Stimulated activated CD4-positive, alpha-beta T cell treated with anti-CD3 and anti-CD28 coated beads, Interleukin-1b, Interleukin-23, amount 100 ng/mL, for 48 hours (primary cell): ENCODE data around the gene HNRNPUL2.
A peak's percentile ranks its signal among the peaks of the same experiment; 100 is the strongest.
"Not testable (repeated sequence)": the region's sequence is repeated elsewhere in the genome, so short reads cannot be mapped to it uniquely, and the experiment has no call there.

Experiments
- DNase-seq: peaks from one replicate; pipeline ENCODE4 v3.0.0-alpha.2; 2020

HNRNPUL2 gene

DNA sequence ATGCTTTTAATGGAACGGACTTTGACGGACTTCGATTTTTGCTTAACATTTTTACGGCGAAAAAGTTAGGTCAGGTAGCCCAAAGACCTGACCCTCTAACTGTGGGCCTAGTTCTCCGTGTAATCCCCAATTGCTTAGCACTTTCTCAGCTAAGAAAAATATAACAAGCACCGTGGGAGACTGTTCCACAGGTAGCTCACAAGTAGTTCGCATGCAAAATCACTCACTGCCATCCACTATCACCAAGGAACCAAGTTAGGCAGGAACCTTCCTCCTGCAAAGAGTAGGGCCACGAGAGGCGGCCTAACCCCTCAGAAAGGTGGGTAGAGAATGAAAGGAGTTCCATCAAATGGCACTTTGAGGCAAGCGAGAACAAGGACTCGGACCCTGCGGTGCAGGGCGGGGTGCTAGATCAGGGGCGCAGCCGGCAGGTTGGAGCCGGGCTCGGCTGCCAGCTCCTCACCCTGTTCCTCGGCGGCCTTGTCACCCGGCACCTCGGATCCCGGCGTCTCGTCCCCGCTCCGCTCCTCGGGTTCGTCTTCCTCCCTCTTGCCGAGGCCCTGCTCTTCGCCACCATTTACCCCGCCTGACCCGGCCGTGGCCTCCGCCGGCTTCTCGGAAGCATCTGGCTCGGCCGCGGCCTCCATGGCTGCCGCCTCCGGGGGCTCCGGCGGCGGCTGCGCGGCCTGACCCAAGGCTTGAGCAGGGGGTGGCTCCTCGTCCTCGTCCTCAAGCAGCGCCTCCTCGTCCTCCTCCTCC lies 922 bp downstream of the HNRNPUL2 start:
- peak; percentile 13 for DNase-seq

DNA sequence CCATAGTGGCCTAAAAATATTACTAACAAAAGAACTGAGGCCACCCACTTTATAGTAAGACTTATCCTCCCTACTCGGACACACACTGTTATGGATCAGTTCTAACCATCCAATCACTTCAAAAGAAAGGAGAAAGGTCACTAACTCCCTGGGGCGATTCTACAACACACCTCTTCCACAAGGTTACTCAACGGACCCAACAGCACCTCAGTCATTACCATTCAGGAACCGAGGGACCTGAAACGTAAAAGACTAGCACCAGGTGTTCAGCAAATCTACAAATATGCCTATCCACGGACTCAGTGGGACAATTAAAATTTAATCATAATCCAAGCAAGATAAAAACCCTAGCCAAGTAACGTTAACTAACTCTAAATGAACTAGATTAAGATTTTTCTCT lies 1.6 kb downstream of the HNRNPUL2 start:
- DNase-seq, result no peak

DNA sequence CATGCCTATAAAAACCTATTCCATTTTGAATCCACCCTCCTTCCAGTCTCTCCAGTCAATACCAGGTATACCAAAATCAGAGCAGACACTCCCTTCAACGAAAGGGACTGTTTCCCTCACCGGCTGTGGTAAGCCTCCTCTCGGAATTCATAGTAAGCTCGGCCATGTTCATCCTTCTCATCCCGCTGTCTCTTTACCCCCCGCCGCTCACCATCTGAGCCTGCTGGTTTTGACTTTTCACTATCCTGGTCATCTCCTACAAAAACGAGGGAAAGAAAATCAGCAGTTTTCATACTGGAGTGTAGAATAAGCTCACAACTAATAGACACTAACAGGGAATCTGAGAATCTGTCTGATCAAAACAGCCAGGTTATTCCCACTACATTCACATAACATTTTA lies 3.1 kb downstream of the HNRNPUL2 start:
- no peak for DNase-seq

DNA sequence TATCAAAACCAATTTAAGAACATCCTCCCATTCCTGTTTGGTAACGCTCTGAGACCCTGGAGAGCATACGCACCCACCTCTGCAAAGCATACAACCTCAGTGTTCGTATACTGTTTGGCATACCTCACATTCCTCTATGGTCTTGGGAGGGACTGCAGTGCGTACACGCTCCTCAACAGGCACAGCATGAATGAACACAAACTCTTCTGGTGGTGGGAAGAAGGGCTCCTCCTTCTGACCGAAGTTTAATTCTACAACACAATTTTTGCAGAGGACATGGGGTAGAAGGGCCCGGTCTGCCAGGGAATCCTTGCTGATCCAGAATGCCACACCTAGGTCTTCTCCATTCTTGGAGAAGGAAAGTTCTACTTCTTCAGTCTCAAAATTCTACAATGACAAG lies 5.3 kb downstream of the HNRNPUL2 start:
- DNase-seq, result no peak

DNA sequence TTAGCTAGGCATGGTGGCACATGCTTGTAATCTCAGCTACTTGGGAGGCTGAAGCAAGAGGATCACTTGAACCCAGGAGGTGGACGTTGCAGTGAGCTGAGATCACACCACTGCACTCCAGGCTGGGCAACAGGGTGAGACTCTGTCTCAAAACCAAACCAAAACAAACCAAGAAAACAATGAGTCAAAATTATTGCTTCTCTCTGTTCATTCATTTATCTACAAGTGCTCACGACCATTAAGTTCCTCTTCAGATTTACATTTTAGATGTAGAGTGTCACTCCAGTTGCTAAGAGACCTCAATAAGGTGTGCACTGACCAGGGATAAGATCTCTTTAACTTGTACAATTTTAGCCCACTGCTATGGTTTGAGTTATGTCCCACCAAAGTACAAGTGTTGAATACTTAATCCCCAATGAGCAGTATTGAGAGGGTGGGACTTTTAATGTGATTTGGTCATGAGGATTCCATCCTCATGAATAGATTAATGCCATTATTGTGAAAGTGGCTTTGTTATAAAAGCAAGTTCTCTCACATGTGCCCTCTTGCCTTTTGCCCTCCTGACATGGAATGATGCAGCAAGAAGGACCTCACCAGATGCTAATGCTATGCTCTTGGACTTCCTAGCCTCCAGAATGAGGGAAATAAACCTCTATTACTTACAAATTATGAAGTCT lies 7.8 kb downstream of the HNRNPUL2 start:
- no peak for DNase-seq

DNA sequence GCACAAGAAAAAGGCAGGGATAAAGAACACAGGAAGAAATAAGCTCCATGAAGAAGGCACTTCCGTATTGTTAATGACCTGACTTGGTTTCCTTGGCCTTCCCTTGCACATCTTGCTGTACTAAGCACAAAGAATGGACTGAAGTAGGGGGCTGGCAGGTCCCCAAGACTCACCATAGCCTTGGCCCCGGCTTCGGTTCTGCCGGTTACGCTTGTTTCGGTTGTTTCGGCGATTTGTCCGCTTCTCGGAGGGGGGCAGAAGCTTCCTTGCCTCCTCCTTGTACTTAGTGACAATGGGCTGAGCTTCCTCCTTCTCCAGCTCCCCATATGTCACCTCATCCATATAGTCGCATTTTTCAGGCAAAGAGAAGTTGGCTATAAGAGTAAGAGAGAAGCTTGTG lies 10.4 kb downstream of the HNRNPUL2 start:
- no peak for DNase-seq

DNA sequence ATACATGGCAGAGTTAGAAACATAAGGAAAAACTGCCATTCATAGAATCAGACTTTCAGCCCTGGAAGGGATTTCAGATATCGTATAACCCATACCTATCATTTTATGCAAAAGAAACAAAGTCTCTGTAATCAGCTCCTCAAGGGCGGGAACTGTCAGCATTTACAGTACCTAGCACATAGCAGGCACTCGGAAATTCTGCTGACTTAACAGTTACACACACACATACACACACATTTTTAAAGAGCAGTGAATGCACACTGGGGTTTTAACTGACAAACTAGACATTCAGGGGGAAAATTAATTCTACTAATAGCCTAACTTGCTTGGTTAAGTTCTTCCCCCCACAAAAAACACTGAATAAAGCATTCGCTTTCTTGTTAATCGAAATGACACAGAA lies 11.1 kb downstream of the HNRNPUL2 start:
- DNase-seq, result no peak

DNA sequence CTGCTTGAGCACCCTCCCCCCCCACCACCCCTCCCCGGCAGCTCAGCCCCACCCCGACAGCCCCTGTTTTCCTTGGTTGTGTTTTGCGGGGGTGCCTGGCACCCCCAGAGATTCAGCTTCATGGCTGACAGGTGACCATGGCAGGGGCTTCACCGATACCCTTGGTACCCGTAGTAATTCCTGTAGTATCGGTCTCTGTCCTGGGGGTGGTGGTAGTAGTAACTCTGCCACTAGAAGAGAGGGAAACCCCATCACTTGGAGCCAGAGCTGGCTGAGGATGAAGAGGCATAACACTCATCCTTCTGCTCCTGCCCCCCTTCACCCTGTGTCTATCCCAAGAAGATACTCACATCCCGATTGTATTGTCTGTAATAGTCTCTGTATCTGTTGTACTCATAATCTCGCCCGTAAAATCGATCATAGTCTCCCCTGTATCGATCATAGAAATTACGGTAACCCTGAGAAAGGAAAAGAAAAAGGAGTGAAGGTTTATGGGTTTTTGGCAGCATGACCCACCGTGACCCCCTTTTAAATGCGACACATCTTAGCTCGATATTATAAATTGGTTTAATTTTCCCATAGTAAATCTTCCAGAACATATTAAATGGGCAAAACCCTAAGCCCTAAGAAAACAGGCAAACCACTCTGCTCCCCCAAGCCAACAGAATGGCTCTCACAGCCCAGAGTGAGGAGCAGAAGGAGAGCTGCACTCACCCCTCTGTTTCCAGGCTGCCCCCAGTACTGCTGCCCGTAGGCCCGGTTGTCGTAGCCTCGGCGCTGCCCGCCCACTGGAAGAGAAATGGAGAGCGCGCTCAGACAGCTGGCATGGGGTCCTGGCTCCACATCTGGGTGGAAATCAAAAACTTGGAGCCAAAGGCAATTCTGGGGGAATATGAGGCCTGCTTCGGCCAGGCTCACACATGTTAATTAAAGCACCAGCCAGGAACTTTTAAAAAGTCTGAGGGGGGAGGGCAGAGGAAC lies 11.8 kb downstream of the HNRNPUL2 start:
- no peak for DNase-seq

DNA sequence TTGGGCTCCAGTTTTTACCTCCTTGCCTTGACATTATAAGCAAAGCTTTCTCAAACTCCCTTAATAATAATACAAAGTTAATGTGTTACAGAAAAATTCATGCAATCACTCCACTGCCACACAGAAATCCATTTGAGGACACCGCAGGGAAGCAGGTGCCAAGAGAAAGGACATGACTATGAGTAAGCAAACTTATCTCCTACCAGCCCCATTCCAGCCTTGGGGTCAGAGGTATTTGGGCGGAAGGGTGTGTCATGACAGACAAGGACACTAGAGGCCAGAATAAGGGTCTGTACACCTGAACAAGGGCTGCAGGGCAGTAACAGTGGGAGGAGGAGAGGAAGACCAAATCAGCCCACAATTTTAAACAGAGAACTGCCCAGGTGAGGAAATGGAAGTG lies 13.9 kb downstream of the HNRNPUL2 start:
- no peak for DNase-seq

DNA sequence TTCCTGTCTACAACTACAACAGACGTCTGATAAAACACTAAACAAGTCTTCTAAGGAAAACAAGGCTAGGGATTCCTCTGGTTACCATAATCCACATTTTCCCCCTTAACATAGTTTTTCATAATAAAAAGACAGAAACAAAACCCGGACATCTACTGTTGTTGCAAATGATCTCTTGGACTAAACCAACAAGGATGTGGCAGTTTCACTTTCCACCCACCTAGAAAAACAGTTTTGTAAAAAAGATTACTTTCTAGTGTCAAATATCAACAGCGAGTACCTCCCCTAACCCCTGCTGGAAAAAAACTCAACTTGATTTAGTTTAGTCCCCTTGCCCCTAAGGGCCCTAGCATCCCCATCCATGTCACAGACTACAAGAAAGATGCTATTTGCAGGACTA lies 14.4 kb downstream of the HNRNPUL2 start:
- DNase-seq, result no peak

DNA sequence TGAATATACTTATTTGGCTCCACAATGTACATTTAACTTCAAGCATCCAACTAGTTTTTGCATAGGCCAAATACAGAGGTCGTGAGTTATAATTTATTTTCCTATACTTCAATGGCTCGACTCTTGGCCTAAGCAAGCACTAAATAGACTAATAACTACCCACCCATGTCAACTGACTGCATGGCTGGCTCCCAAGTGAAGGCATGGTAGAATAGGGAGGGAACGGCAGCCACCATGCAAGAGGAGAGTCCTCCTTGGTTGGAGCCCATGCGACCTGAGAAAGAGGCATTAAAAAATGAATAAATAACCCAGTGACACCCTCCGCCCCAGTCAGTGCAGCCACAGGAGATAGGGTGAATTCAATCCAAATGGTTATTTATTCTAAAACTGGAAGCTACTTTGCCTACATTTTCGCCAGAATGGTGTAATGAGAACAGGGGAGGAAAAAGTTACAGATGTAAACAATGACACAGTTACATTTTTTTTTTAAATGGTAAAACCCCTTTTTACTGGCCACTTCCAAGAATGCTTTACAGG lies 14.9 kb downstream of the HNRNPUL2 start:
- DNase-seq, result no peak

DNA sequence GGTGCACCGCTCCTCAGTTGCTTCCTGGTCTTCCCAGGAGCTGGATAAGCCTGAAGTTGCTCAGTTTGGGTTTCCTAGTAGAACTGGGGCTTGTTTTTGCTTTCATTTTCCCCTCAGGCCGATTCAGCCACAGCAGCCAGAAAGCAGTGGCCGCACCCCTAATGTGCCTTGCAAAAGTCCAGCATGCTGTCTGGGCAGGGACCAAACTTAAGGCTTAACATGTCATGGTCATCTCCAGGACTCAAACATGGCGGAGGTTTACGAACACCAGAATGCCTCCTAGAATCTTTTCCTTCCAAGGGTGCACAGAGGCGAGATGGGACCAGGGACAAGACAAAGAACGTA lies 17.3 kb downstream of the HNRNPUL2 start:
- DNase-seq, result no peak

DNA sequence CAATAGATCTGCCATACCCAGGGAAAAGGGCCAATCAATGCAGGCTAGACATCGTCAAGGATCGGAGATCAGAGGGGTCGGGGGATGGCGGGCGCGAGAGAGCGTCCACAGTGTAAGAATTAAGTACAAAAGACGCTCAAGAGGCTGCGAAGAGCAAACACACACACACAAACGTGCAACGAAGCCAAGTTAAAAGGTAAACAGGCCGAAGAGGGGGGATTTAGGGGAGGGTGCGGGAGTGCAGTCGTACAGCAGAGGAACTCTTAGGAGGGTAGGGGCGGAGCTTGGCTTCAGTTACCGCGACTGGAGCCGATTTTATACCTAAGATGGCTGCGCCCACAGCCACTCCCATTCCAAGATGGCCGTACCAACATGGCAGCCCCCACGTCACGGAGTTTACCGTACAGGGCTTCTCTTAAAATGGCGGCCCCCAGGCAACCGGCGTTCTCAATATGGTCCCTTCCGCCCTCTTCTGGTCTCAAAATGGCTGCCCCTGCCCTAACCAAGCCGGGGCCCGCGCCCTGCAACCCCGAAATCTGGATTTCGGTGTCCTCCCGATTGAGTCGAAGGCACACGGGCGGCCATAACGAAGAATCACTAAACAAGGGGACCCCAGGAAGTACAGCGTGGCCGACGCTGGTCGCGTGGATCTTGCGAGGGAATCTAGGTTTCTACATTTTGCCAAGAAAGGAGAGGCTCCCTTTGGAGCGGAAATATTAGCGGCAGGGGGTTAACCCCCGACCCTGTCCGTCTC lies 17.8 kb downstream of the HNRNPUL2 start:
- peak; percentile 97 for DNase-seq

DNA sequence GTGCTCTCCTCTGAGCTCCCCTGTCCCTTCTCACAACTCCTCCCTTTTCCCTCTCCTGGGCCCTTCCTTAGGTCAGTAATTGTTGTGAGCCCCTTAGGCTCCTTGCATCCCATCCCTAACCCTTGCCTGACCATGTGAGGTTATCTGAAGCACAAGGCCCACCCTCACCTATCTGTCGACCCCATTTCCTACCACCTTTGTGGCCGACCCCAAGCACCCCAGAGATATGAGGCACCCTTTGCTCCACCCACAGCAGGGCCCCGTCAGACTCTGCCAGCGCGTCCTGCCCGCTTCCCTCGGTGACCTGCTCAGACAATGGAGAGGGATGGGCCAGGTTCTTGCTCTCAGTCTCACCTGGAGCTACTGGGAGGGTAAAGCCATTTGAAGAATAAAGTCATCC lies 18.5 kb downstream of the HNRNPUL2 start:
- DNase-seq, result peak; percentile 36

DNA sequence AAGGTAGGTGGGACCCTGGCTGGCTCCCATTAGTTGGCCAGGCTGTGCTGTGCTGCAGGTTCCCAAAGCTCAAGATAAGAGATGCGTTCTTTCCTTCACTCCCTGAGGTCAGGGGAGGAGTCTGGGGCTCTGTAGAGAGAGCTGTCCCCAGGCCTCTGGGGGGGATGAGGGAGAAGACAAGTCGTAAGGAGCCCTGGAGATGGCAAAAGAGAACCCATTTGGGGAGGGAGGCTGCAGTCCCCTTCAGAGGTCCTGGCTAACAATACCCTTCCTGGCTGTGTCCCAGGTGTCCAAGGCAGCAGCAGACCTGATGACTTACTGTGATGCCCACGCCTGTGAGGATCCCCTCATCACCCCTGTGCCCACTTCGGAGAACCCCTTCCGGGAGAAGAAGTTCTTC lies 18.9 kb downstream of the HNRNPUL2 start:
- no peak for DNase-seq

DNA sequence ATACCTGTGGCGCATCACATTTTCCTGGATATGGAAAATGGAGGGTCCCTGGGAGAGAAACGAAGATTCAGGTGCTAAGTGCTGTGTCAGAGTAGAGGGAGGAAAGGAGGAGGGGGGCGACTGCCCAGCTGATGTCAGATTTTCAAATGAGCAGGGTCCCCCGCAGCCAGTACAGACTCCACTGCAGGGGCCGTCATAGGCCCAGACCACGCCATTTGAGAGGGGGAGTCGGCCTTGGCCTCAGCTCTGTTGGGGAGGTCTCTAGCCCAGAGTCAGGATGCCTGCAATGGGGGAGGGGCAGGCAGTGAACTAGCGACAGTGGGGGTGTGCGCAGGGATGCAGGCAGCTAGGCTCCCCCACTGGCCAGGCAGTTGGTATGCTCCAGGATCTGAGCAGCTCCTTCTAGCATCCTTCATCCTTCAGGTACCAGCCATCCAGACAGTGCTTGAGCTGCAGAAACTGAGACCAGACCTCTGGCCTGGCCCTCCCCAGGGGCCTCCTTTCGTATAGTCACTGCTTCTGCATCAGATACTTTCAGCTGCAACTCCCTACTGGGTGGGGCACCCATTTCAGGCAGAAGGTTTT lies 19.9 kb downstream of the HNRNPUL2 start, which contains the start of the genes BSCL2 and GNG3:
TSS of gene BSCL2 (minus strand) at position 148 of the 585 bp plus-strand sequence. CDS start 229 bp downstream, outside the sequence.
TSS of gene GNG3 (plus strand) at position 400 of the 585 bp plus-strand sequence. CDS start 620 bp downstream, outside the sequence.
- DNase-seq, result peak; percentile 19

DNA sequence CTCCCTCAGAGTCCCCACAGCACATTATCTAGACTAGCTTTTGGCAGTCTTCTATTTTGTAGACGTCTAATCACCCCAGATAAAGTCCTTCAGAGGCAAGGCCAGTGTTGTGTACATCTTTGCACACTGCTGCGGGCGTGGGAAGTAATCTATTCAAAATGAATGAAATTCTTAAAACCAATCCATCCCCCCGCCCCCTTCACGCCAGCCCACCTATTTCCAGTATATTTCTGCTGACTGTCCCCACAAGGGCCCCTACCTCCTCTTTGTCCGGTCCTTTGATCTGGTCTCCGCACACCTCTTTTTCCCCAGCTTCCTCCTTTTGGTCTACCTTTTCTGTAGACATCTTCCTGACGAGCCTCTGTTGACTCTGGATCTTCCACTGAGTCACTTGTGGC lies 20.4 kb downstream of the HNRNPUL2 start:
- no peak for DNase-seq

DNA sequence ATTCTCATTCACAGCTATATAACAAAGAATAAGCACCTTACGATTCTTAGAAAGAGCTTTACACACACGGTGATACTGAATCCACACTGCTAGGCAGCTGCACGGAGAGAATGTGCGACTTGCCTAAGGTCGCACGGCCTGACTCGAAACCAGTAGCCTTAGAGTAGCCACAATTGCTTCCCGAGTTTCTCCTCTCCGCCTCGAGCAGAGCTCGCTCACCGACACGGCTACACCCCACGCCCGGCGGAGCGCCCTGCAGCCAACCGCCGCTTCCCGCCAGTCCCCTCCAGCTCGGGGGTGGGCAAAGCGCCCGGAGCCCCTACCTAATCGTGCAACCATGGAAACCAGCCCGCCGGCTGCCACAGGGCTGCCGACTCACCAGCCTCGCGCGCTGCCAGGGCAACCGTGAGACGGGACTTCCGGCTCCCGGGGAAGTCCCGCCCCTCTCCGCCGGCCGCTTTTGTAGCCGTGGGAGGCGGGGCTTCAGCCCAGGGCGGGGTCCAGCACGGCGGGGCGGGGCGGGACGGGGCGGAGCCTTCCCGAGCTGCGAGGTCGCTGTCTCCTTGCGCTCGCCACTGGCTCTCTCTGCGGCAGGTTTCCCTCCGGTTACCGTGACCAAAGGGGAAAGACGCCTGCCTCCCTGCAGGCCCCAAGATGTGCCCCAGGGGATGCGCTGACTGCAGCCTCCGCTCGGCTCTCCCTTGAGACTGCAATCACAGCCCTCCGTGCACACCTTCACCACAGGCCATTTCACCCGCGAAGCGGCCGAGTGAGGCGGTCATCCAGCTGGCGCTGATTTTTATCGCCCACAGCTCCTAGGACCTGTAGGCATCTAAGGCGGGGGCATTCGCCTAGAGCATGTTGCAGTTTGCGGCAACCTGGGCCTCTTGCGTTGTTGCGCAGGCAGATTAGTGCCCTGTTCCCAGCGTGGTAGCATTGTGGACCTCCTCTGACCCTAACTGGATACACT lies 21.1 kb downstream of the HNRNPUL2 start:
- peak; percentile 93 for DNase-seq

DNA sequence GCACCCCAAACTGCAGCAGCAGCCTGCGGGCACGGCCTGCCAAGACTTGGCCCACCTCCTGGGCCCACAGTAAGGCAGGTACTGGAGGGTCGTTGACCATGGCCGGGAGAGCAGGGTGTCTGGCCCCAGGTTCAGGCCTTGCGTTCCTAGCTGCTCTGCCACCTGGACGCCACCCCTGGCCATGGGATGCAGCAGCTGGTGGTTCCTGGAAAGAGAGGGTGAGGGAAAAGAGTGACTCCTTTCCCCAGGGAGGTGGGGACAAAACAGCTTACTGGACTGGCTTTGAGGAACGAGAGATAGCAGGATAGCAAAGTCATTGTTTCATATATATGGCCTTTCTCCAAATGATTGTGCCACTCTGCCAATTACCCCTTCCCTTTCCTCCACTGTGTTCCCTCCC lies 21.8 kb downstream of the HNRNPUL2 start:
- DNase-seq, result no peak

DNA sequence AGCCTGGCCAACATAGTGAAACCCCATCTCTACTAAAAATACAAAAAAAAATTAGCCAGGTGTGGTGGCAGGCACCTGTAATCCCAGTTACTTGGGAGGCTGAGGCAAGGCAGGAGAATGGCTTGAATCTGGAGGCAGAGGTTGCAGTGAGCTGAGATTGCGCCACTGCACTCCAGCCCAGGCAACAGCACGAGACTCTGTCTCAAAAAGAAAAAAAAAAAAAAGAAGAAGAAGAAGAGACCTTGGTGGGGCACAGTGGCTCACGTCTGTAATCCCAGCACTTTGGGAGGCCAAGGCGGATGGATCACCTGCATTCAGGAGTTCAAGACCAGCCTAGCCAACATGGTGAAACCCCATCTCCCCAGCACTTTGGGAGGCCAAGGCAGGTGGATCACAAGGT lies 23.3 kb downstream of the HNRNPUL2 start:
- DNase-seq, result not testable (repeated sequence)

DNA sequence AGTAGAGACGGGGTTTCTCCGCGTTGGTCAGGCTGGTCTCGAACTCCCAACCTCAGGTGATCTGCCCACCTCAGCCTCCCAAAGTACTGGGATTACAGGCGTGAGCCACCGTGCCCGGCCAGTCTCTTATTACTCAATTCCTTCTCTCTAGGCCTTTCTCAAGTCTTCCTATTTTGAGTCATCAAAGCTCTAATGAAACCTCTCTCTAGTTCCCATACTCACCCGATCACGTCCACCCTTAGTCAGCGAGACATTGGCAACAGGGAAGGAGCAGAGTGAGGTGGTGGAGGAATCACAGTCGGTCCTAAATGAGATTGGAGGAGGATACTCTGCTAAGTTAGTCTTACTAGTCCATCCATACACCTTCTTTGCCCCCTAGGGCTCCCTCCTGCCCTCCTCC lies 25.0 kb downstream of the HNRNPUL2 start:
- DNase-seq, result no peak
